ENCODE data around the gene TAF11L3.
"Not testable (repeated sequence)": the region's sequence is repeated elsewhere in the genome, so short reads cannot be mapped to it uniquely, and the experiment has no call there.

The TAF11L3 gene

DNA sequence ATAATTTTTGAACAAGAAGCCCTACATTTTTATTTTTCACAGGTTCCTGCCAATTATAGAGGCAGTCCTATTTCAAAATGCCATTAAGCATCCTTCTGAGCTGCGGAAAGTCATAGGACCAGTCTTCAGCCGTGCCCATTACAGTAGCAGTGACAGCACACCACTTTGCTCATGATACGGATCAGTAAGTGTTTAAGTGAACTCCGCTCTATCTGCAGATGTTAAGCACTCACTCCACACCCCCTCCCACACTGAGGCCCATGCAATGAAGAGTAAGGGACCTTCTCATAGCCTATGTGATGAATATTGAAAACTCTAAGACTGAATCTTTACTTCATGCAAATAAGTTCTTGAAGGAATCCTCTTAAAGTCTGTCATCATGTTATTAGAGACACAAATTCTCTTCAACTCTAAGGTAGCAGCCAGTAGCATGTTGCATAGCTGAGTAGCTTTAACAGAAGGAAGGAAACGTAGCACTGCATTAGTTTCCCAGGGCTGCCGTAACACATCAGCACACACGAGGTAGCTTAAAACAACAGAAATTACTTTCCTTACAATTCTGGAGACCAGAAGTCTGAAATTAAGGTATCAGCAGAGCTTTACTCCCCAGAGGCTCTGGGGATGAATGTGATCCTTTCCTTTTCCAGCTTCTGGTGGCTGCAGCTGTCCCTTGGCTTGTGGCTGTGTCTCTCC is 40.4 kb upstream of the TAF11L3 start:
- no peak overlapping the region for H4K91ac ChIP-seq (ENCODE audit: low read length)
- H2BK5ac ChIP-seq (ENCODE audit: low read depth, low read length, poor library complexity, severe bottlenecking), result no peak overlapping the region
- H2AFZ ChIP-seq (ENCODE audit: low read depth, low read length), result no peak overlapping the region
- H3K9me3 ChIP-seq (ENCODE audit: control insufficient read depth, low read length), result no peaks in the 10 kb centered on the region
- no peak for DNase-seq
- no peak overlapping the region for H3K4me2 ChIP-seq (ENCODE audit: low read length, poor library complexity, severe bottlenecking)
- H2AK5ac ChIP-seq (ENCODE audit: low read length, severe bottlenecking), result no peak overlapping the region
- H3K18ac ChIP-seq (ENCODE audit: low read depth in 1 of 2, low read length in 2 of 2), result no peak overlapping the region
- H3K79me1 ChIP-seq (replicated peaks; ENCODE audit: low read length, poor library complexity, severe bottlenecking), result no peaks in the 10 kb centered on the region
- WGBS, result 66% methylated on average over 7 of the region's 7 CpGs
- H4K8ac ChIP-seq (ENCODE audit: low read length), result no peak overlapping the region
- H2BK120ac ChIP-seq (ENCODE audit: low read depth, low read length), result no peak overlapping the region
- peak overlapping the region in 1 of 2 experiments; percentile 65 for H3K14ac ChIP-seq (ENCODE audit: low read length in 2 of 2)
- H3K4me3 ChIP-seq (ENCODE audit: insufficient read depth in 1 of 2, low read depth in 1 of 2, low read length in 2 of 2), result no peak overlapping the region
- H3K27me3 ChIP-seq (ENCODE audit: control insufficient read depth in 1 of 2, insufficient read depth in 1 of 2, low read length in 2 of 2), result no peaks in the 10 kb centered on the region
- no peak overlapping the region for H3K4ac ChIP-seq (ENCODE audit: low read depth in 1 of 2, low read length in 2 of 2)
- no peak overlapping the region for H2BK12ac ChIP-seq (ENCODE audit: low read length in 2 of 2)
- no peaks in the 10 kb centered on the region for H3K36me3 ChIP-seq (ENCODE audit: control insufficient read depth in 1 of 2, insufficient read depth in 2 of 2, low read depth in 1 of 2, low read length in 2 of 2)
- H3K4me1 ChIP-seq (ENCODE audit: control insufficient read depth, insufficient read depth, low read depth, low read length), result no peaks in the 10 kb centered on the region
- no peak overlapping the region for H3K23ac ChIP-seq (ENCODE audit: low read length in 2 of 2)
- no peak overlapping the region for H2BK15ac ChIP-seq (ENCODE audit: low read depth, poor library complexity, severe bottlenecking)
- no peak overlapping the region for H3K27ac ChIP-seq (ENCODE audit: low read length, poor library complexity, severe bottlenecking)
- no peak overlapping the region for H3K9ac ChIP-seq (ENCODE audit: low read length)

DNA sequence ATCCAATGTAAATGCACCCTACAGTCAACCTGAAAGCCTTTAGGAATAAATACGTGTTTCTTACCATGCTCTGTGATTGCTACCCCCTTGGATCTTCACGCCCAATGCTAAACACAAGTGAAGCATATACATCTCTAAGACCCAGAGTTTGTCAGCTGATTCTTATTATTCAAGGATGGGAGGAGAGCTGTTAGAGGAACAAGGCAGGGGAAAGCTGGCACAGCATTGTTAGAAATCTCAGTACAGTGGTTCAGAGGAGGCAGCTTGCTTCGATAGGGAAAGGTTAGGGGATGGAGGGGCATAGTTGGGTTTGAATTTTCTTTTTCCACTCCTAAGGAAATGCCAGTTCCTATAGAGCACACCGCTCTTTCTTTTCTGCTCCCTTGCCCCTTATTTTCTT is 36.8 kb upstream of the TAF11L3 start:
- no peak for DNase-seq
- no peak overlapping the region for H4K91ac ChIP-seq (ENCODE audit: low read length)

DNA sequence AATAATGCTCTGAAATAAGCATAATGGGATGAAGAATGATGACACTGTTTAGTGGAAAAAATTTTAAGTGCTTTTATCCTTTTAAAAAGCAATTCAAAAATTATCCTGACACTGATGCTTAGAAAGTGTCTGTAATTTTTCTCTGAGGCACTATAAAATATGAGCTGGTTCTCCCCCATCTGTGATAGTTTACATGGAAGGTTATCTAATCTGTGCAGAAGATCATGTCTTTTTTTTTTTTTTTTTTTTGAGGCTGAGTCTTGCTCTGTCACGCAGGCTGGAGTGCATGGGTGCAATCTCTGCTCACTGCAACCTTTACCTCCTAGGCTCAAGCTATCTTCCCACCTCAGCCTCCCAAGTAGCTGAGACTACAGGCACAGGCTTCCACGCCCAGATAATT is 35.4 kb upstream of the TAF11L3 start:
- Histone ChIP-seq H4K91ac (ENCODE audit: low read length) (no peak overlapping the region), H3K36me3 (ENCODE audit: control insufficient read depth in 1 of 2, insufficient read depth in 2 of 2, low read depth in 1 of 2, low read length in 2 of 2) (no peaks in the 10 kb centered on the region), H4K8ac (ENCODE audit: low read length) (no peak overlapping the region), H3K79me1 (replicated peaks; ENCODE audit: low read length, poor library complexity, severe bottlenecking) (no peaks in the 10 kb centered on the region), H3K4me2 (ENCODE audit: low read length, poor library complexity, severe bottlenecking) (no peak overlapping the region), H3K27ac (ENCODE audit: low read length, poor library complexity, severe bottlenecking) (no peak overlapping the region), H3K27me3 (ENCODE audit: control insufficient read depth in 1 of 2, insufficient read depth in 1 of 2, low read length in 2 of 2) (no peaks in the 10 kb centered on the region), H2AFZ (ENCODE audit: low read depth, low read length) (no peak overlapping the region), H3K9ac (ENCODE audit: low read length) (no peak overlapping the region), H2AK5ac (ENCODE audit: low read length, severe bottlenecking) (no peak overlapping the region), H2BK5ac (ENCODE audit: low read depth, low read length, poor library complexity, severe bottlenecking) (no peak overlapping the region), H3K14ac (ENCODE audit: low read length in 2 of 2) (no peak overlapping the region), H3K4ac (ENCODE audit: low read depth in 1 of 2, low read length in 2 of 2) (no peak overlapping the region), H3K4me3 (ENCODE audit: insufficient read depth in 1 of 2, low read depth in 1 of 2, low read length in 2 of 2) (no peak overlapping the region), H2BK12ac (ENCODE audit: low read length in 2 of 2) (no peak overlapping the region), H3K23ac (ENCODE audit: low read length in 2 of 2) (no peak overlapping the region), H3K9me3 (ENCODE audit: control insufficient read depth, low read length) (no peaks in the 10 kb centered on the region), H2BK15ac (ENCODE audit: low read depth, poor library complexity, severe bottlenecking) (no peak overlapping the region), H3K18ac (ENCODE audit: low read depth in 1 of 2, low read length in 2 of 2) (no peak overlapping the region), H2BK120ac (ENCODE audit: low read depth, low read length) (no peak overlapping the region), H3K4me1 (ENCODE audit: control insufficient read depth, insufficient read depth, low read depth, low read length) (no peaks in the 10 kb centered on the region)
- DNase-seq, result no peak
- no CpG with 5 or more reads among the region's 2 CpGs for WGBS

More for the DNA sequence above, 36.8 kb upstream of the TAF11L3 start:
- Histone ChIP-seq H2AK5ac (ENCODE audit: low read length, severe bottlenecking) (no peak overlapping the region), H3K27ac (ENCODE audit: low read length, poor library complexity, severe bottlenecking) (no peak overlapping the region), H3K4me1 (ENCODE audit: control insufficient read depth, insufficient read depth, low read depth, low read length) (no peaks in the 10 kb centered on the region), H3K9ac (ENCODE audit: low read length) (no peak overlapping the region), H2BK5ac (ENCODE audit: low read depth, low read length, poor library complexity, severe bottlenecking) (no peak overlapping the region), H3K36me3 (ENCODE audit: control insufficient read depth in 1 of 2, insufficient read depth in 2 of 2, low read depth in 1 of 2, low read length in 2 of 2) (no peaks in the 10 kb centered on the region), H3K4me3 (ENCODE audit: insufficient read depth in 1 of 2, low read depth in 1 of 2, low read length in 2 of 2) (no peak overlapping the region), H3K23ac (ENCODE audit: low read length in 2 of 2) (no peak overlapping the region), H3K18ac (ENCODE audit: low read depth in 1 of 2, low read length in 2 of 2) (no peak overlapping the region), H3K14ac (ENCODE audit: low read length in 2 of 2) (no peak overlapping the region), H2AFZ (ENCODE audit: low read depth, low read length) (no peak overlapping the region), H4K8ac (ENCODE audit: low read length) (no peak overlapping the region), H3K4me2 (ENCODE audit: low read length, poor library complexity, severe bottlenecking) (no peak overlapping the region), H2BK15ac (ENCODE audit: low read depth, poor library complexity, severe bottlenecking) (no peak overlapping the region), H3K9me3 (ENCODE audit: control insufficient read depth, low read length) (no peaks in the 10 kb centered on the region), H3K4ac (ENCODE audit: low read depth in 1 of 2, low read length in 2 of 2) (no peak overlapping the region), H2BK120ac (ENCODE audit: low read depth, low read length) (no peak overlapping the region), H2BK12ac (ENCODE audit: low read length in 2 of 2) (no peak overlapping the region), H3K79me1 (replicated peaks; ENCODE audit: low read length, poor library complexity, severe bottlenecking) (no peaks in the 10 kb centered on the region), H3K27me3 (ENCODE audit: control insufficient read depth in 1 of 2, insufficient read depth in 1 of 2, low read length in 2 of 2) (no peaks in the 10 kb centered on the region)
- 77% methylated on average over 3 of the region's 4 CpGs for WGBS

DNA sequence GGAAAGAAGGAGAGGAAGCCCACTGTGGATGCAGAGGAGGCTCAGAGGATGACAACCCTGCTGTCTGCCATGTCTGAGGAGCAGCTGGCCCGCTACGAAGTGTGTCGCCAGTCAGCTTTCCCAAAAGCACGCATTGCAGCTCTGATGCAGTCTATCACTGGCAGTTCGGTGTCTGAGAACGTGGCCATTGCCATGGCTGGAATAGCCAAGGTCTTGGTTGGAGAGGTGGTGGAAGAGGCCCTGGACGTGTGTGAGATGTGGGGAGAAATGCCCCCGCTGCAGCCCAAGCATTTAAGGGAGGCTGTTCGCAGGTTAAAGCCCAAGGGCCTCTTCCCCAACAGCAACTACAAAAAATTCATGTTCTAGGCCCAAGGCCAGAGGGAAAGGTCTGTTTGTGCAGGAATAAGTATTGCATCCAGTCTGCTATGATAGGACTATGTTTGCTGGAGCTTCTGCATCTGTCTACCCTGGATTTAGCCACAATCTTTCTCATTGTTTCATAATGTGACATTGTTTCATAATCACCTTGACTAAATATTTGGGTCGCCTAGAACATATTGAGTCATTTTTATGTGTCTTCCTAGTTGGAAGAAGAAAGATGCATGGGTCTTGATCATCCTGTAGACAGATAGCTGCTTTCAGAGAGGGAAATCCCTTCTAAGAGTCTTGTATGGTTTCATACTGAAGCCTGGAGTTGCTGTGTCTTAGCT is 31.5 kb upstream of the TAF11L3 start:
- H3K9ac ChIP-seq (ENCODE audit: low read length); H3K4me3 ChIP-seq (ENCODE audit: insufficient read depth in 1 of 2, low read depth in 1 of 2, low read length in 2 of 2); H3K4ac ChIP-seq (ENCODE audit: low read depth in 1 of 2, low read length in 2 of 2); H3K79me1 ChIP-seq (replicated peaks; ENCODE audit: low read length, poor library complexity, severe bottlenecking); H2BK15ac ChIP-seq (ENCODE audit: low read depth, poor library complexity, severe bottlenecking); H2BK120ac ChIP-seq (ENCODE audit: low read depth, low read length); DNase-seq; H3K18ac ChIP-seq (ENCODE audit: low read depth in 1 of 2, low read length in 2 of 2); H3K27me3 ChIP-seq (ENCODE audit: control insufficient read depth in 1 of 2, insufficient read depth in 1 of 2, low read length in 2 of 2); H3K23ac ChIP-seq (ENCODE audit: low read length in 2 of 2); H2BK12ac ChIP-seq (ENCODE audit: low read length in 2 of 2); H3K14ac ChIP-seq (ENCODE audit: low read length in 2 of 2); H4K91ac ChIP-seq (ENCODE audit: low read length); H2AK5ac ChIP-seq (ENCODE audit: low read length, severe bottlenecking); H2AFZ ChIP-seq (ENCODE audit: low read depth, low read length); H3K4me2 ChIP-seq (ENCODE audit: low read length, poor library complexity, severe bottlenecking); H4K8ac ChIP-seq (ENCODE audit: low read length); H2BK5ac ChIP-seq (ENCODE audit: low read depth, low read length, poor library complexity, severe bottlenecking); H3K4me1 ChIP-seq (ENCODE audit: control insufficient read depth, insufficient read depth, low read depth, low read length); H3K9me3 ChIP-seq (ENCODE audit: control insufficient read depth, low read length); H3K27ac ChIP-seq (ENCODE audit: low read length, poor library complexity, severe bottlenecking); H3K36me3 ChIP-seq (ENCODE audit: control insufficient read depth in 1 of 2, insufficient read depth in 2 of 2, low read depth in 1 of 2, low read length in 2 of 2): not testable (repeated sequence)
- 95% methylated on average over 7 of the region's 10 CpGs for WGBS

Data from mesenchymal stem cell (in vitro differentiated cells and primary cell).